ENCODE data around the gene CMTM5.

GRCh38 chr14:23346693-23347405 lies 30.0 kb upstream of the CMTM5 start:
- TF ChIP-seq POLR2AphosphoS5 (IDR thresholded peaks at IDR 0.05; ENCODE audit: low read depth, low read length): no peak
- TF ChIP-seq TAF1 (IDR thresholded peaks at IDR 0.05; ENCODE audit: borderline replicate concordance, insufficient read depth, low read length): no peak
- TF ChIP-seq SIN3A (IDR thresholded peaks at IDR 0.05; ENCODE audit: borderline replicate concordance, insufficient read depth, low read length): no peak
- no peak for TF ChIP-seq REST (IDR thresholded peaks at IDR 0.05; ENCODE audit: insufficient read depth in 1 of 2, low read depth in 2 of 2, low read length in 2 of 2)

Measured in PFSK-1 (cell line).